Panc1 (cell line): ENCODE measurements around the gene PDE9A. TPM values are rescaled to one million over a fixed set of nuclear protein-coding genes. Genes with fewer than 3 reads are reported as not detected.

Experiments
- ATAC-seq: fragments of 200-7000 bp; cut with Tn5 transposase; 2 replicates; pipeline ENCODE4 v1.9.1; 2020; ENCODE audit warnings: mild to moderate bottlenecking, moderate library complexity
- BruUV-seq: library from RNA; stranded (reverse); fragments of 400-500 nt; replicated peaks from 2 replicates; lab custom pipeline; 2021; lab: Mats Ljungman, UMichigan
- CTCF ChIA-PET: fragments of 300-600 bp; sonication (Branson Sonifier 250); formaldehyde crosslinking; loops from one replicate; lab custom pipeline; 2022; ENCODE audit warnings: antibody characterized with exemption; lab: Charles Lee
- POLR2A ChIA-PET: fragments of 300-600 bp; sonication (Branson Sonifier 250); formaldehyde crosslinking; loops from one replicate; lab custom pipeline; 2022; ENCODE audit warnings: antibody characterized with exemption; lab: Charles Lee
- DNase-seq: peaks from one replicate; pipeline ENCODE4 v3.0.0-alpha.2; 2010; ENCODE audit warnings: low read depth, low spot score
- H3K27ac ChIP-seq: 2 replicates; pipeline ENCODE4 v1.5.1; 2011; ENCODE audit warnings: mild to moderate bottlenecking, low read length, inconsistent platforms
- H3K27me3 ChIP-seq: fragments of 200-500 bp; sonication (Bioruptor generic); 2 replicates; pipeline ENCODE4 v1.6.0; 2014; ENCODE audit warnings: low read length, inconsistent platforms; ENCODE audit not compliant: control insufficient read depth, insufficient read depth
- H3K36me3 ChIP-seq: fragments of 200-500 bp; sonication (Bioruptor generic); 2 replicates; pipeline ENCODE4 v1.5.1; 2014; ENCODE audit warnings: inconsistent platforms, mild to moderate bottlenecking, low read length, moderate library complexity; ENCODE audit not compliant: control insufficient read depth, insufficient read depth
- H3K4me1 ChIP-seq: 2 replicates; pipeline ENCODE4 v1.5.1; 2011; ENCODE audit warnings: inconsistent platforms, mild to moderate bottlenecking, low read length, moderate library complexity; ENCODE audit not compliant: control insufficient read depth, insufficient read depth
- H3K4me3 ChIP-seq, 2 experiments: 2 replicates each; pipeline ENCODE4 v1.5.1; 2011 to 2012; ENCODE audit warnings: low read depth in 2 of 2, low read length in 2 of 2, mild to moderate bottlenecking in 2 of 2, inconsistent platforms in 1 of 2, moderate library complexity in 1 of 2
- H3K9me3 ChIP-seq: fragments of 200-500 bp; sonication (Bioruptor generic); 2 replicates; pipeline ENCODE4 v1.5.1; 2014; ENCODE audit warnings: low read depth, mild to moderate bottlenecking, inconsistent platforms, low read length, moderate library complexity; ENCODE audit not compliant: control insufficient read depth, insufficient read depth
- POLR2AphosphoS5 ChIP-seq: IDR thresholded peaks from 2 replicates; pipeline ENCODE4 v1.6.1; 2012; ENCODE audit warnings: mild to moderate bottlenecking, low read depth, low read length, moderate library complexity
- SIN3A ChIP-seq: IDR thresholded peaks from 2 replicates; pipeline ENCODE4 v1.6.1; 2012; ENCODE audit warnings: low read depth, mild to moderate bottlenecking, low read length, moderate library complexity, borderline replicate concordance; ENCODE audit not compliant: insufficient read depth
- TCF7L2 ChIP-seq: IDR thresholded peaks from 2 replicates; pipeline ENCODE4 v1.6.1; 2011; ENCODE audit warnings: mild to moderate bottlenecking, low read depth, low read length, inconsistent platforms
- in situ Hi-C: cut with HindIII; loops from 2 replicates; pipeline ENCODE4 v1.10.0; 2016; ENCODE audit warnings: low sequenced_read_pairs, low pct_unique_long_range_greater_than_20kb
- intact Hi-C: fragments of 100-400 bp; cut with micrococcal nuclease; formaldehyde crosslinking; loops from one replicate; pipeline ENCODE4 v1.10.0; 2022; ENCODE audit not compliant: unreplicated experiment
- total RNA-seq: library from RNA; stranded (reverse); gene quantifications from one replicate; pipeline ENCODE4 v1.2.1, GENCODE V29; 2021; ENCODE audit not compliant: unreplicated experiment
- TF ChIP-seq, protein P1 (sequence below), 2 experiments: IDR thresholded peaks; 2 replicates each; pipeline ENCODE4 v1.6.1; 2011 to 2012; ENCODE audit warnings: low read depth in 2 of 2, control low read depth in 1 of 2, low read length in 1 of 2, mild to moderate bottlenecking in 1 of 2, moderate library complexity in 1 of 2; ENCODE audit not compliant: insufficient read depth in 1 of 2
- TF ChIP-seq, protein P2 (sequence below): fragments of 450-650 bp; IDR thresholded peaks from 2 replicates; pipeline ENCODE4 v1.5.1; 2017; ENCODE audit warnings: mild to moderate bottlenecking

The PDE9A gene
- total RNA-seq, 1 experiment from 2014 or later = 0.72 TPM

DNA sequence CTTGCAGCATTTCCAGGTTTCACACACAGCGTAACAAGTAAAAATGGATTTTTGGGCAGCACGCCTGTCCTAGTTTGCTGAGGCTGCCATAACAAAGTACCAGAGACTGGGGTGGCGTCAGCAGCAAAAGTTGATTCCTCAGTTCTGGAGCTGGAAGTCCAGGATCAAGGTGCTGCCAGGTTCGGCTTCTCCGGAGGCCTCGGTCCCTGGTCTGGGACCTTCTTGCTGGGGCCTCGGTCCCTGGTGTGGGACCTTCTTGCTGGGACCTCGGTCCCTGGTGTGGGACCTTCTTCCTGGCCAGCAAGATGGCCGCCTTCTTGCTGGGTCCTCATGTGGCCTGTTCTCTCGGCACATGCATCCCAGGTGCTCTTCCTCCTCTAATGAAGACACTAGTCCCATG lies 104.0 kb downstream of the PDE9A start:
- BruUV-seq = no TSS peak
- Histone ChIP-seq H3K4me3 (no peak overlapping the region), H3K9me3 (no peaks in the 10 kb centered on the region), H3K27me3 (no peaks in the 10 kb centered on the region), H3K27ac (no peak overlapping the region), H3K4me1 (no peaks in the 10 kb centered on the region), H3K36me3 (no peaks in the 10 kb centered on the region)
- TF ChIP-seq, protein P1, sequence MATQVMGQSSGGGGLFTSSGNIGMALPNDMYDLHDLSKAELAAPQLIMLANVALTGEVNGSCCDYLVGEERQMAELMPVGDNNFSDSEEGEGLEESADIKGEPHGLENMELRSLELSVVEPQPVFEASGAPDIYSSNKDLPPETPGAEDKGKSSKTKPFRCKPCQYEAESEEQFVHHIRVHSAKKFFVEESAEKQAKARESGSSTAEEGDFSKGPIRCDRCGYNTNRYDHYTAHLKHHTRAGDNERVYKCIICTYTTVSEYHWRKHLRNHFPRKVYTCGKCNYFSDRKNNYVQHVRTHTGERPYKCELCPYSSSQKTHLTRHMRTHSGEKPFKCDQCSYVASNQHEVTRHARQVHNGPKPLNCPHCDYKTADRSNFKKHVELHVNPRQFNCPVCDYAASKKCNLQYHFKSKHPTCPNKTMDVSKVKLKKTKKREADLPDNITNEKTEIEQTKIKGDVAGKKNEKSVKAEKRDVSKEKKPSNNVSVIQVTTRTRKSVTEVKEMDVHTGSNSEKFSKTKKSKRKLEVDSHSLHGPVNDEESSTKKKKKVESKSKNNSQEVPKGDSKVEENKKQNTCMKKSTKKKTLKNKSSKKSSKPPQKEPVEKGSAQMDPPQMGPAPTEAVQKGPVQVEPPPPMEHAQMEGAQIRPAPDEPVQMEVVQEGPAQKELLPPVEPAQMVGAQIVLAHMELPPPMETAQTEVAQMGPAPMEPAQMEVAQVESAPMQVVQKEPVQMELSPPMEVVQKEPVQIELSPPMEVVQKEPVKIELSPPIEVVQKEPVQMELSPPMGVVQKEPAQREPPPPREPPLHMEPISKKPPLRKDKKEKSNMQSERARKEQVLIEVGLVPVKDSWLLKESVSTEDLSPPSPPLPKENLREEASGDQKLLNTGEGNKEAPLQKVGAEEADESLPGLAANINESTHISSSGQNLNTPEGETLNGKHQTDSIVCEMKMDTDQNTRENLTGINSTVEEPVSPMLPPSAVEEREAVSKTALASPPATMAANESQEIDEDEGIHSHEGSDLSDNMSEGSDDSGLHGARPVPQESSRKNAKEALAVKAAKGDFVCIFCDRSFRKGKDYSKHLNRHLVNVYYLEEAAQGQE (IDR thresholded peaks at IDR 0.05; ENCODE audit: insufficient read depth in 1 of 2, low read depth in 2 of 2, low read length in 1 of 2) = no peak
- TF ChIP-seq, protein P2, sequence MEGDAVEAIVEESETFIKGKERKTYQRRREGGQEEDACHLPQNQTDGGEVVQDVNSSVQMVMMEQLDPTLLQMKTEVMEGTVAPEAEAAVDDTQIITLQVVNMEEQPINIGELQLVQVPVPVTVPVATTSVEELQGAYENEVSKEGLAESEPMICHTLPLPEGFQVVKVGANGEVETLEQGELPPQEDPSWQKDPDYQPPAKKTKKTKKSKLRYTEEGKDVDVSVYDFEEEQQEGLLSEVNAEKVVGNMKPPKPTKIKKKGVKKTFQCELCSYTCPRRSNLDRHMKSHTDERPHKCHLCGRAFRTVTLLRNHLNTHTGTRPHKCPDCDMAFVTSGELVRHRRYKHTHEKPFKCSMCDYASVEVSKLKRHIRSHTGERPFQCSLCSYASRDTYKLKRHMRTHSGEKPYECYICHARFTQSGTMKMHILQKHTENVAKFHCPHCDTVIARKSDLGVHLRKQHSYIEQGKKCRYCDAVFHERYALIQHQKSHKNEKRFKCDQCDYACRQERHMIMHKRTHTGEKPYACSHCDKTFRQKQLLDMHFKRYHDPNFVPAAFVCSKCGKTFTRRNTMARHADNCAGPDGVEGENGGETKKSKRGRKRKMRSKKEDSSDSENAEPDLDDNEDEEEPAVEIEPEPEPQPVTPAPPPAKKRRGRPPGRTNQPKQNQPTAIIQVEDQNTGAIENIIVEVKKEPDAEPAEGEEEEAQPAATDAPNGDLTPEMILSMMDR = no peak
- TF ChIP-seq TCF7L2 = no peak
- no peak for TF ChIP-seq POLR2AphosphoS5
- TF ChIP-seq SIN3A = no peak
- no peak for ATAC-seq
- intact Hi-C loops = no loop called here
- DNase-seq = no peak
- in situ Hi-C loops = no loop called here
- ChIA-PET CTCF (no interaction called here), POLR2A (no interaction called here)

DNA sequence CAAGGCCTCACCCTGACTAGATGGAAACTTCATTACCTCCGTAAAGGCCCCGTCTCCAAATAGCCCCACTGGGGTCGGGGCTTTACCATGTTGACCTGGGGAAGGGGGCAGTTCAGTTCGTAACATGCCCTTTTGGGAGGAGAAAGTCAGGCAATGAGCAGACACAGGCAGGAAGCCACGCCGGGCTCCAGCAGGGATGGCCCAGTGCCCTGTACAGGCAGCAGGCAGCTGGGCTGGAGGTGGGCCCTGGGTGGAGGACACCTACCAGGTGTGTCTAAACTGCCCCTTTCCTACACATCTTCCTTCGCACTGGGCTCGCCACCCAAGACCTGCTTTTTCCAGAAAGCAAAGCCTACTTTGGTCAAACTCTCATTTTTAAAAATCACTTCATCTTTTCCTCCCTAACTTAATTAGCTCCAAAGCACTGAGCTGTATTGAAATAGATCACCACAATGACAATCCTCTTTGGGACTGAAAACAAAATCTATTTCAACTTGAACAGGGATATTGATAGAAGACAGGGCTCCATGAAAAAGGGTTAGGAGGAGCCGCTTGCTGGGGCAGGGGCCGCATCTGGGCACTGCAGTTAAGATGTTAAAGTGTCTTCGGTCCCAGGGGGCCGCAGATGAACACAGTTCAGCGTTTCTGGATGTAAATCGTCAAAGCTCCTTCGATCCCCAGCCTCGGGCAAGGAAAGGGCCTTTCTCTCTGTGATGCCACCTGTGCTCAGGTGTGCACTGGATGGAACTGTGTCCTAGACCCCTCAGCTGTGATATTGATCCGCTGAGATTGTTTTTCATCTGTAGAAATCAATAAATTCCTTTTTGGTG lies 104.6 kb downstream of the PDE9A start:
- CTCF ChIA-PET = no interaction called here
- H3K27me3 ChIP-seq = no peaks in the 10 kb centered on the region
- TF ChIP-seq POLR2AphosphoS5 (no peak), TCF7L2 (no peak), SIN3A (no peak)
- TF ChIP-seq, protein P1 (IDR thresholded peaks at IDR 0.05; ENCODE audit: insufficient read depth in 1 of 2, low read depth in 2 of 2, low read length in 1 of 2) = no peak
- TF ChIP-seq, protein P2 = no peak
- no peak overlapping the region for H3K27ac ChIP-seq
- BruUV-seq = no TSS peak
- intact Hi-C loops = no loop called here
- H3K36me3 ChIP-seq = no peaks in the 10 kb centered on the region
- no peaks in the 10 kb centered on the region for H3K4me1 ChIP-seq
- H3K4me3 ChIP-seq = no peak overlapping the region
- DNase-seq (no peak), ATAC-seq (no peak)
- in situ Hi-C loops = no loop called here
- no peaks in the 10 kb centered on the region for H3K9me3 ChIP-seq
- POLR2A ChIA-PET = no interaction called here
